SK-N-MC (cell line): Measurements from ENCODE around the gene ATP5ME.
A peak's percentile ranks its signal among the peaks of the same experiment; 100 is the strongest.

ENCODE experiments used
- DNase-seq: peaks from one replicate; pipeline ENCODE4 v3.0.0-alpha.2; 2011; ENCODE audit warnings: low read depth, low spot score
- H3K27ac ChIP-seq: fragments of 200-600 bp; sonication (generic); 2 replicates; pipeline ENCODE4 v1.5.1; 2016; ENCODE audit warnings: mixed run types
- H3K36me3 ChIP-seq: fragments of 200-600 bp; sonication (generic); 2 replicates; pipeline ENCODE4 v1.6.1; 2017; ENCODE audit warnings: antibody characterized with exemption, low read length, mixed read lengths; ENCODE audit not compliant: insufficient read depth
- H3K4me3 ChIP-seq: fragments of 200-600 bp; sonication (generic); 2 replicates; pipeline ENCODE4 v1.5.1; 2016
- H3K9ac ChIP-seq: fragments of 200-600 bp; sonication (generic); 2 replicates; pipeline ENCODE4 v1.8.0; 2017; ENCODE audit warnings: mixed run types, mixed read lengths; ENCODE audit not compliant: insufficient read length
- H3K9me3 ChIP-seq: fragments of 200-600 bp; sonication (generic); 2 replicates; pipeline ENCODE4 v1.6.1; 2017; ENCODE audit warnings: low read depth, mild to moderate bottlenecking, antibody characterized with exemption, low read length, moderate library complexity, mixed read lengths
- EZH2 ChIP-seq: fragments of 200-600 bp; sonication (generic); IDR thresholded peaks from one replicate; pipeline ENCODE4 v1.6.1; 2017; ENCODE audit warnings: antibody characterized with exemption
- FOXP2 ChIP-seq: optimal IDR thresholded peaks from 2 replicates; pipeline ENCODE3; 2011; ENCODE audit warnings: mild to moderate bottlenecking, moderate library complexity; ENCODE audit not compliant: insufficient read depth; ENCODE audit errors: extremely low read length, control extremely low read depth
- POLR2AphosphoS5 ChIP-seq: IDR thresholded peaks from 2 replicates; pipeline ENCODE4 v1.6.1; 2012; ENCODE audit warnings: mild to moderate bottlenecking, low read depth, low read length, borderline replicate concordance

The ATP5ME gene

GRCh38 chr4:666822-667544, 7.1 kb downstream of the ATP5ME start:
- no peak for TF ChIP-seq FOXP2
- no peak for TF ChIP-seq EZH2
- no peak for TF ChIP-seq POLR2AphosphoS5
- Histone ChIP-seq H3K9me3 (no peaks in the 10 kb centered on the region), H3K36me3 (peaks cover 14% of the 10 kb centered on the region), H3K9ac (no peak overlapping the region), H3K4me3 (no peak overlapping the region), H3K27ac (no peak overlapping the region)
- no peak for DNase-seq

GRCh38 chr4:666436-666810, 7.7 kb downstream of the ATP5ME start:
- H3K36me3 ChIP-seq: peaks cover 8% of the 10 kb centered on the region
- no peak for DNase-seq
- no peak overlapping the region for H3K4me3 ChIP-seq
- no peak overlapping the region for H3K9ac ChIP-seq
- no peak overlapping the region for H3K27ac ChIP-seq
- TF ChIP-seq EZH2: no peak
- TF ChIP-seq POLR2AphosphoS5: no peak
- no peak for TF ChIP-seq FOXP2
- no peaks in the 10 kb centered on the region for H3K9me3 ChIP-seq

GRCh38 chr4:665751-666435, 8.2 kb downstream of the ATP5ME start:
- H3K36me3 ChIP-seq: peaks cover 4% of the 10 kb centered on the region; the same call in 1 of the 2 replicates
- H3K9ac ChIP-seq: no peak overlapping the region
- H3K4me3 ChIP-seq: no peak overlapping the region
- no peaks in the 10 kb centered on the region for H3K9me3 ChIP-seq
- no peak for TF ChIP-seq EZH2
- TF ChIP-seq POLR2AphosphoS5: no peak
- TF ChIP-seq FOXP2: no peak
- no peak for DNase-seq
- H3K27ac ChIP-seq: no peak overlapping the region

- no peak for TF ChIP-seq FOXP2
- TF ChIP-seq EZH2: no peak
- Histone ChIP-seq H3K9me3 (no peaks in the 10 kb centered on the region), H3K36me3 (no peaks in the 10 kb centered on the region), H3K27ac (no peak overlapping the region), H3K9ac (no peak overlapping the region), H3K4me3 (no peak overlapping the region)
- DNase-seq: no peak
These were observed 8.7 kb downstream of the ATP5ME start for GRCh38 chr4:665381-665750.

GRCh38 chr4:664713-665231, 9.3 kb downstream of the ATP5ME start:
- H3K4me3 ChIP-seq: no peak overlapping the region

DNA sequence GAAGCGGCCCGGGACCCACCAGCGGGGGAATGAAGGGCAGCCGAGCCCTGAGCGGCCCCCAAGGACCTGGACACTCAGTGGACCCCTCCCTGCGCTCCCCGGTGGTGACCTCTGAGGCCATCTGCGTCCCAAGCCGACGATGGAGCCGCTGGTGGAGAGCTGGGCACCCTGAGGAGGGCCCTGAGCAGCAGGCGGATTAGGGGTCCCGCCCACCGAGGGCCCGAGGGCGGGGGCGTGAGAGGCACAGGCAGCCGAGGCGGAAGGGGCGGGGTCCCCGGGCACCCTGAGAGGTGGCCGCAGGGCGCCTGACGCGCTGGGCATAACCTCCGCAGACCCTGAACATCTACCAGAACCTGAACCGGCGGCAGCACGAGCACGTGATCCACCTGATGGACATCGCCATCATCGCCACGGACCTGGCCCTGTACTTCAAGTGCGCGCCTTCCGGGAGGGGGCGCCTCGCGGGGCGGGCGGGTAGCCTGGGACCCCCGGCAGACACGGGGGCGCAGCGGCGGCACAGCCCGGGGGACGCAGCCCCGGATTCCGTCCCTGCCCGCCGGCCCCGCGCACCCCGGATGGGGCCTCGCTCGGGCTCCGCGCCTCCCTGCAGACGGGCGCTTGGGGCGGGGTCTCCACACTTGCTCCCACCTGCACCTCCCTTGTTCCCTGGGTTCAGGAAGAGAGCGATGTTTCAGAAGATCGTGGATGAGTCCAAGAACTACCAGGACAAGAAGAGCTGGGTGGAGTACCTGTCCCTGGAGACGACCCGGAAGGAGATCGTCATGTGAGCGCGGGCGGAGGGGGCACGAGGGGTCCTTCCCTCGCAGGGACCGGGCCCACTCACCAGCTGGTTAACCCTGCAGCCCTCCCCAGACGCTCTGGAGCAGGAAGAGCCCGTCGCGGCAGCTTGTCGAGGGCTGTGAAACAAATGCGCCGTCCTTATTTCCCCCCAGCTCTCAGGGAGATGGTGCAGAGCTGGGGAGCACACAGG, 10.3 kb downstream of the ATP5ME start:
- DNase-seq: no peak

More at GRCh38 chr4:664713-665231, 9.3 kb downstream of the ATP5ME start:
- TF ChIP-seq POLR2AphosphoS5 (no peak), EZH2 (no peak), FOXP2 (no peak)
- Histone ChIP-seq H3K9me3 (no peaks in the 10 kb centered on the region), H3K27ac (no peak overlapping the region), H3K9ac (no peak overlapping the region), H3K36me3 (no peaks in the 10 kb centered on the region)
- DNase-seq: no peak

GRCh38 chr4:663046-663437, 11.0 kb downstream of the ATP5ME start:
- TF ChIP-seq FOXP2 (no peak), EZH2 (no peak), POLR2AphosphoS5 (no peak)
- Histone ChIP-seq H3K36me3 (no peaks in the 10 kb centered on the region), H3K9ac (peak overlapping the region; percentile 55), H3K27ac (no peak overlapping the region), H3K4me3 (peak overlapping the region; percentile 71), H3K9me3 (no peaks in the 10 kb centered on the region)
- DNase-seq: no peak

More for the DNA sequence above, 10.3 kb downstream of the ATP5ME start:
- Histone ChIP-seq H3K9ac (peak overlapping the region; percentile 55), H3K36me3 (no peaks in the 10 kb centered on the region), H3K9me3 (no peaks in the 10 kb centered on the region), H3K27ac (no peak overlapping the region), H3K4me3 (peak overlapping the region; percentile 71)
- TF ChIP-seq FOXP2 (no peak), EZH2 (no peak), POLR2AphosphoS5 (no peak; the same call in 1 of the 2 replicates)

DNA sequence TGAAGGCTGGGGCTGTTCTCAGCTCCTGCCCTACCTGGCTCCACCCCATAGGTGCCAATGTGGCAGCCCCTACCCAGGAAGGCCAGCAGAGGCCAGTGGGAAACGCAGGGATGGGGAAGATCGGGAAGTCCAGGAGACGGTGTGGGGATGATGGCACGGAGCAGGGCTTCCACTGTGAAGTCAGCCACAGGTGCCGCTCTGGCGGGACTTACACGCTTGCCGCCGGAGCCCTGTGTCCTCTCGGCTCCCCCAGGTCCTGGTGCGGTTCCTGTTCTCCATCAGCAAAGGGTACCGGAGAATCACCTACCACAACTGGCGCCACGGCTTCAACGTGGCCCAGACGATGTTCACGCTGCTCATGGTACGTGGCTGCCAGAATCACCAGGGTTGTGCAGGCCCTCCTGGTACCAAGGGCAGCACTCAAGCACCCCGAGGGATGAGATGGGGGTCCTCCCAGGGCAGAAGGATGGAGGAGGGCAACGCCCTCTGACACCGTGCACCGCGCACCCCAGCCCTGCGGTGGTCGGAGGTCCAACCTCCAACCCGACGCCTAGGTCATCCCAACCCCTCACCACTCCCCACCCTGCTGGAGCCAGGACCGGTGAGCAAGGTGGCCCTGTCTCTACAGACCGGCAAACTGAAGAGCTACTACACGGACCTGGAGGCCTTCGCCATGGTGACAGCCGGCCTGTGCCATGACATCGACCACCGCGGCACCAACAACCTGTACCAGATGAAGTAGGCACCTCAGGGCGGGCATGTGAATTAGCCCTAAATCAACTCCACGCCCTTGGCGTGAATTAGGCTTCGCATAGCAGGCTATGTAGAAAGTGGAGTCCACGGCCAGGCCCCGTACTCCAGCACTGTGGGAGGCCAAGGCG, 12.0 kb downstream of the ATP5ME start:
- H3K9ac ChIP-seq: no peak overlapping the region
- TF ChIP-seq FOXP2: no peak
- no peak for TF ChIP-seq EZH2
- no peak for TF ChIP-seq POLR2AphosphoS5
- DNase-seq: no peak
- no peak overlapping the region for H3K4me3 ChIP-seq
- no peaks in the 10 kb centered on the region for H3K9me3 ChIP-seq
- H3K36me3 ChIP-seq: no peaks in the 10 kb centered on the region
- H3K27ac ChIP-seq: no peak overlapping the region
